H1 (cell line): ENCODE data around the gene IPO13.

ENCODE experiments used
- EZH2 ChIP-seq: fragments of 200-600 bp; sonication (generic); IDR thresholded peaks from 2 replicates; pipeline ENCODE4 v1.7.1; 2012; ENCODE audit warnings: low read depth, mild to moderate bottlenecking, moderate library complexity, low read length, inconsistent platforms; ENCODE audit not compliant: severe bottlenecking
- JUND ChIP-seq: IDR thresholded peaks from 2 replicates; pipeline ENCODE4 v1.6.1; 2011; ENCODE audit warnings: mild to moderate bottlenecking, improper control_type of control experiment, low read length

- no peak for TF ChIP-seq JUND
- no peak for TF ChIP-seq EZH2
These were observed 14.9 kb downstream of the IPO13 start for GRCh38 chr1:43961692-43962091.
